PC-3 (cell line): Measurements from ENCODE around the gene MIAT. TPM values are rescaled to one million over a fixed set of nuclear protein-coding genes. Genes with fewer than 3 reads are reported as not detected.

Source experiments
- ATAC-seq: fragments of 200-7000 bp; cut with Tn5 transposase; 2 replicates; pipeline ENCODE4 v1.9.1; 2020; ENCODE audit warnings: mild to moderate bottlenecking, moderate library complexity
- BruUV-seq: library from RNA; stranded (reverse); fragments of 400-500 nt; replicated peaks from 2 replicates; lab custom pipeline; 2021; lab: Mats Ljungman, UMichigan
- CTCF ChIA-PET: fragments of 300-600 bp; sonication (Branson Sonifier 250); formaldehyde crosslinking; loops from one replicate; lab custom pipeline; 2022; ENCODE audit warnings: antibody characterized with exemption; lab: Charles Lee
- POLR2A ChIA-PET: fragments of 300-600 bp; sonication (Branson Sonifier 250); formaldehyde crosslinking; loops from one replicate; lab custom pipeline; 2022; ENCODE audit warnings: antibody characterized with exemption; ENCODE audit not compliant: unreplicated experiment; lab: Charles Lee
- DNase-seq: peaks from one replicate; pipeline ENCODE4 v3.0.0-alpha.2; 2015
- H2AFZ ChIP-seq: fragments of 300-600 bp; sonication (generic); 2 replicates; pipeline ENCODE4 v1.6.0; 2016; ENCODE audit warnings: antibody characterized with exemption, low read length
- H3F3A ChIP-seq: fragments of 300-600 bp; sonication (generic); one replicate; pipeline ENCODE4 v1.6.0; 2017; ENCODE audit warnings: antibody characterized with exemption, low read length, control low read depth, mild to moderate bottlenecking; ENCODE audit not compliant: unreplicated experiment
- H3K27ac ChIP-seq: fragments of 300-600 bp; sonication (generic); 2 replicates; pipeline ENCODE4 v1.5.1; 2016; ENCODE audit warnings: mild to moderate bottlenecking, low read length
- H3K27me3 ChIP-seq: fragments of 300-600 bp; sonication (generic); 2 replicates; pipeline ENCODE4 v1.6.1; 2016; ENCODE audit warnings: low read length, mixed read lengths
- H3K36me3 ChIP-seq: fragments of 300-600 bp; sonication (generic); 2 replicates; pipeline ENCODE4 v1.6.1; 2016; ENCODE audit warnings: low read depth, mixed run types, low read length, mixed read lengths
- H3K4me1 ChIP-seq: fragments of 300-600 bp; sonication (generic); 2 replicates; pipeline ENCODE4 v1.5.1; 2016; ENCODE audit warnings: low read length; ENCODE audit not compliant: insufficient read depth
- H3K4me2 ChIP-seq: fragments of 300-600 bp; sonication (generic); 2 replicates; pipeline ENCODE4 v1.6.0; 2016; ENCODE audit warnings: low read length
- H3K4me3 ChIP-seq: fragments of 300-600 bp; sonication (generic); 2 replicates; pipeline ENCODE4 v1.5.1; 2016; ENCODE audit warnings: mild to moderate bottlenecking, low read length, mixed read lengths
- H3K79me2 ChIP-seq: fragments of 300-600 bp; sonication (generic); 2 replicates; pipeline ENCODE4 v1.6.1; 2017; ENCODE audit warnings: low read length, mixed read lengths
- H3K9ac ChIP-seq: fragments of 300-600 bp; sonication (generic); 2 replicates; pipeline ENCODE4 v1.6.0; 2016; ENCODE audit warnings: mild to moderate bottlenecking, low read length
- H3K9me2 ChIP-seq: fragments of 300-600 bp; sonication (generic); replicated peaks from 2 replicates; pipeline ENCODE4 v1.6.1; 2016; ENCODE audit warnings: mixed run types, low read length, mixed read lengths
- H3K9me3 ChIP-seq: fragments of 300-600 bp; sonication (generic); 2 replicates; pipeline ENCODE4 v1.6.1; 2016; ENCODE audit warnings: low read length, mixed read lengths
- H4K20me1 ChIP-seq: fragments of 300-600 bp; sonication (generic); 2 replicates; pipeline ENCODE4 v1.6.1; 2016; ENCODE audit warnings: low read length, mixed read lengths
- EZH2 ChIP-seq: fragments of 300-600 bp; sonication (generic); IDR thresholded peaks from one replicate; pipeline ENCODE4 v1.6.1; 2017; ENCODE audit warnings: antibody characterized with exemption, mild to moderate bottlenecking, low read length; ENCODE audit not compliant: unreplicated experiment
- EZH2phosphoT487 ChIP-seq: fragments of 300-600 bp; sonication (generic); IDR thresholded peaks from 2 replicates; pipeline ENCODE4 v1.6.1; 2018; ENCODE audit warnings: mild to moderate bottlenecking, antibody characterized with exemption, low read length, borderline replicate concordance
- intact Hi-C: fragments of 100-400 bp; cut with micrococcal nuclease; formaldehyde crosslinking; loops from 2 replicates; pipeline ENCODE4 v1.9.0; 2023
- total RNA-seq: library from RNA; depleted of rRNA; stranded (reverse); fragments of >200 nt; gene quantifications from 2 replicates; pipeline ENCODE4 v1.2.3, GENCODE V29; 2014
- TF ChIP-seq, protein P1 (sequence below): fragments of 300-600 bp; sonication (generic); conservative IDR thresholded peaks from 2 replicates; pipeline ENCODE4 v1.5.1; 2017; ENCODE audit warnings: antibody characterized with exemption, low read depth, mild to moderate bottlenecking, low read length

The MIAT gene
- total RNA-seq, 1 experiment from 2014 or later = 0.15 TPM

DNA sequence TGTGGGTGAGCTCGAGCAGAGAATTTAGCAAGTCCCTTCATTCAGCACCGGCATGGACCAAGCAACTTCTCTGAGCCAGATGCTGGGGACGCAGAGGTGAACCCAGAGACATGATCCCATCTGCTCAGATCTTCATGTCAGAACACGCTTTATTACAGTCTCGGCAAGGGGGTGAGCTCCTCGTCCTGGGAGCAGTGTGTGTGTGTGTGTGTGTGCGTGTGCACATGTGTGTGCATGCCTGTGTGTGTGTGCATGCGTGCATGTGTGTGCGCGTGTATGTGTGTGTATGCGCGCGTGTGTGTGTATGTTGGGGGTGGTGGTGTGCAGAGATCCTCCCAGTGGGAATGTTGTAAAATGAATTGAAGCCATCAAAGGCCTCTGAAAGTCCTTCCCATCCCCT lies 9.8 kb downstream of the MIAT start:
- no peak for DNase-seq
- H3K9ac ChIP-seq = no peak overlapping the region

DNA sequence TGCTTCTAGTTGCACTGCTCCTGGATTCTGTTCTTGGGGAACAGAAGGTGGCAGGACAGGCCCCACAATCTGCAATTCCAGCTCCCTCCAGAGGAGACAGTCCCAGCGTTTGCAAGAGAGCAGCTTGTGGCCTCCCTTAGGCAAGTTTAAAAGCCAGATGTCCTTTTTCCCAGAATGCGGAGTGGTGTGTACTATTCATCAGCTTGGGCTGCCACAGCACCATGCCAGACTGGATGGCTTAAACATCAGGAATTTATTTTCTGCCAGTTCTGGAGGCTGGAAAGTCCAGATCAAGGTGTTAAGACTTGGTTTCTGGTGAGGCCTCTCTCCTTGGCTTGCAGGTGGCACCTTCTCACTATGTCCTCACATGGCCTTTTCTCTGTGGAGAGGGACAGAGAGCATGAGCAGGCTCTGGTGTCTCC lies 11.7 kb downstream of the MIAT start:
- no peaks in the 10 kb centered on the region for H3K9me2 ChIP-seq
- POLR2A ChIA-PET = no interaction called here
- H3K79me2 ChIP-seq = peaks cover 10% of the 10 kb centered on the region
- H3K4me3 ChIP-seq = no peak overlapping the region
- TF ChIP-seq EZH2 = no peak
- TF ChIP-seq, protein P1, sequence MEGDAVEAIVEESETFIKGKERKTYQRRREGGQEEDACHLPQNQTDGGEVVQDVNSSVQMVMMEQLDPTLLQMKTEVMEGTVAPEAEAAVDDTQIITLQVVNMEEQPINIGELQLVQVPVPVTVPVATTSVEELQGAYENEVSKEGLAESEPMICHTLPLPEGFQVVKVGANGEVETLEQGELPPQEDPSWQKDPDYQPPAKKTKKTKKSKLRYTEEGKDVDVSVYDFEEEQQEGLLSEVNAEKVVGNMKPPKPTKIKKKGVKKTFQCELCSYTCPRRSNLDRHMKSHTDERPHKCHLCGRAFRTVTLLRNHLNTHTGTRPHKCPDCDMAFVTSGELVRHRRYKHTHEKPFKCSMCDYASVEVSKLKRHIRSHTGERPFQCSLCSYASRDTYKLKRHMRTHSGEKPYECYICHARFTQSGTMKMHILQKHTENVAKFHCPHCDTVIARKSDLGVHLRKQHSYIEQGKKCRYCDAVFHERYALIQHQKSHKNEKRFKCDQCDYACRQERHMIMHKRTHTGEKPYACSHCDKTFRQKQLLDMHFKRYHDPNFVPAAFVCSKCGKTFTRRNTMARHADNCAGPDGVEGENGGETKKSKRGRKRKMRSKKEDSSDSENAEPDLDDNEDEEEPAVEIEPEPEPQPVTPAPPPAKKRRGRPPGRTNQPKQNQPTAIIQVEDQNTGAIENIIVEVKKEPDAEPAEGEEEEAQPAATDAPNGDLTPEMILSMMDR = peak; percentile 54
- H3K4me2 ChIP-seq = no peak overlapping the region
- no TSS peak for BruUV-seq
- peaks cover 13% of the 10 kb centered on the region for H3K4me1 ChIP-seq
- no peaks in the 10 kb centered on the region for H4K20me1 ChIP-seq
- no peak overlapping the region for H3K27ac ChIP-seq
- CTCF ChIA-PET = no interaction called here
- H2AFZ ChIP-seq = no peak overlapping the region
- peak; percentile 54 for DNase-seq
- intact Hi-C loops = no loop called here
- H3K9ac ChIP-seq = no peak overlapping the region
- H3F3A ChIP-seq = peaks cover 4% of the 10 kb centered on the region
- no peaks in the 10 kb centered on the region for H3K27me3 ChIP-seq
- H3K9me3 ChIP-seq = no peaks in the 10 kb centered on the region
- peak; percentile 27; the same call in 1 of the 2 replicates for ATAC-seq
- H3K36me3 ChIP-seq = no peaks in the 10 kb centered on the region

More for the DNA sequence above, 9.8 kb downstream of the MIAT start:
- no peaks in the 10 kb centered on the region for H3K79me2 ChIP-seq
- no peaks in the 10 kb centered on the region for H4K20me1 ChIP-seq
- H3K9me3 ChIP-seq = no peaks in the 10 kb centered on the region
- no peak overlapping the region for H2AFZ ChIP-seq
- no peaks in the 10 kb centered on the region for H3K36me3 ChIP-seq
- H3K4me1 ChIP-seq = peaks cover 1% of the 10 kb centered on the region
- ATAC-seq = no peak
- H3K4me3 ChIP-seq = no peak overlapping the region
- no peaks in the 10 kb centered on the region for H3K9me2 ChIP-seq
- intact Hi-C loops = no loop called here
- POLR2A ChIA-PET = no interaction called here
- H3K27ac ChIP-seq = no peak overlapping the region
- H3F3A ChIP-seq = peaks cover 2% of the 10 kb centered on the region
- H3K27me3 ChIP-seq = no peaks in the 10 kb centered on the region
- CTCF ChIA-PET = no interaction called here
- no peak overlapping the region for H3K4me2 ChIP-seq
- TF ChIP-seq, protein P1 = no peak
- TF ChIP-seq EZH2phosphoT487 (no peak), EZH2 (no peak)
- BruUV-seq = no TSS peak

DNA sequence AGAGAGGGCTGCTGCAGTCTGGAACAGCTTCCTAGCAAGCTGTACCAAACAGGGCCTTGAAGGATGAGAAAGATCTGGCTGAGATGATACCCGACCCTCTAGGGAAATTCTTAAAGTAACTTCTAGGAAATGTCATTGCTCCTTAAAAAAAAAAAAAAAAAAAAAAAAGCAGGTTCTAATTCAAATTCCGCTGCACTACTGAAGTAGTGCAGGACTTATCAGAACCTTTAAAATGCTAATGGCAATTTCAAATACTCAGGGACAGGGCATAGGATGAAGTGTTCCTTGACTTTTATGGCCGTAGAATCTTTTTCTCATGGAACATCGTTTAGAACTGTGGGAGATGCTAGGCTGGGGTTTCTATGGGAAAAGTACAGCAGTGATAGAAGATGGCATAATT lies 13.1 kb downstream of the MIAT start:
- intact Hi-C loops = loop anchor here (10.0 kb wide), 1 partner anchor 74 kb away; no protein-coding TSS in a partner anchor
- H3K4me1 ChIP-seq = peaks cover 16% of the 10 kb centered on the region
- TF ChIP-seq EZH2 (no peak), EZH2phosphoT487 (no peak)
- TF ChIP-seq, protein P1 = no peak
- no peaks in the 10 kb centered on the region for H3K9me2 ChIP-seq
- no peak overlapping the region for H2AFZ ChIP-seq
- H3K9ac ChIP-seq = no peak overlapping the region
- no peaks in the 10 kb centered on the region for H3K27me3 ChIP-seq
- no peaks in the 10 kb centered on the region for H3K36me3 ChIP-seq
- H3K4me2 ChIP-seq = no peak overlapping the region
- DNase-seq (no peak), ATAC-seq (no peak)
- ChIA-PET POLR2A (no interaction called here), CTCF (no interaction called here)
- H3K27ac ChIP-seq = no peak overlapping the region
- H3K79me2 ChIP-seq = peaks cover 19% of the 10 kb centered on the region
- BruUV-seq = no TSS peak
- H4K20me1 ChIP-seq = no peaks in the 10 kb centered on the region
- H3F3A ChIP-seq = peaks cover 4% of the 10 kb centered on the region
- H3K4me3 ChIP-seq = no peak overlapping the region
- no peaks in the 10 kb centered on the region for H3K9me3 ChIP-seq
